SK-N-SH treated with all-trans-retinoic acid at 6 μM for 48 hours (cell line): Measurements from ENCODE around the gene ARHGAP4.

Experiments used
- BACH2 ChIP-seq: fragments of 250-450 bp; sonication (Bioruptor Pico); IDR thresholded peaks from 2 replicates; pipeline ENCODE4 v1.9.0; 2021; ENCODE audit warnings: mild to moderate bottlenecking, borderline replicate concordance
- PATZ1 ChIP-seq: fragments of 250-450 bp; sonication (Bioruptor Pico); IDR thresholded peaks from 2 replicates; pipeline ENCODE4 v1.8.0; 2020; ENCODE audit warnings: mild to moderate bottlenecking, moderate library complexity, borderline replicate concordance
- POU6F1 ChIP-seq: fragments of 250-450 bp; sonication (Bioruptor Pico); IDR thresholded peaks from 2 replicates; pipeline ENCODE4 v1.8.0; 2021; ENCODE audit warnings: low read depth, mild to moderate bottlenecking, moderate library complexity, borderline replicate concordance
- SNAI2 ChIP-seq: fragments of 250-450 bp; sonication (Bioruptor Pico); IDR thresholded peaks from 2 replicates; pipeline ENCODE4 v1.5.0; 2020; ENCODE audit warnings: mild to moderate bottlenecking, moderate library complexity
- TSHZ2 ChIP-seq: fragments of 250-450 bp; sonication (Bioruptor Pico); IDR thresholded peaks from 2 replicates; pipeline ENCODE4 v1.5.0; 2020; ENCODE audit warnings: mild to moderate bottlenecking, moderate library complexity
- ZC3H10 ChIP-seq: fragments of 250-450 bp; sonication (Bioruptor Pico); IDR thresholded peaks from 2 replicates; pipeline ENCODE4 v1.5.1; 2021; ENCODE audit warnings: mild to moderate bottlenecking, moderate library complexity
- ZFP30 ChIP-seq: fragments of 450-650 bp; formaldehyde crosslinking; IDR thresholded peaks from 2 replicates; pipeline ENCODE4 v1.5.0; 2022; ENCODE audit warnings: mild to moderate bottlenecking, moderate library complexity
- ZNF70 ChIP-seq: fragments of 450-650 bp; formaldehyde crosslinking; IDR thresholded peaks from 2 replicates; pipeline ENCODE4 v1.5.0; 2020; ENCODE audit warnings: mild to moderate bottlenecking, moderate library complexity
- TF ChIP-seq, protein P1 (sequence below): fragments of 250-450 bp; sonication (Bioruptor Pico); IDR thresholded peaks from 2 replicates; pipeline ENCODE4 v1.5.1; 2021; ENCODE audit warnings: mild to moderate bottlenecking, moderate library complexity

- no peak for TF ChIP-seq SNAI2 (CRISPR knock-in tag)
- no peak for TF ChIP-seq BACH2 (CRISPR knock-in tag)
- no peak for TF ChIP-seq POU6F1
- TF ChIP-seq PATZ1 (CRISPR knock-in tag) = no peak
- no peak for TF ChIP-seq TSHZ2 (CRISPR knock-in tag)
- TF ChIP-seq, protein P1, sequence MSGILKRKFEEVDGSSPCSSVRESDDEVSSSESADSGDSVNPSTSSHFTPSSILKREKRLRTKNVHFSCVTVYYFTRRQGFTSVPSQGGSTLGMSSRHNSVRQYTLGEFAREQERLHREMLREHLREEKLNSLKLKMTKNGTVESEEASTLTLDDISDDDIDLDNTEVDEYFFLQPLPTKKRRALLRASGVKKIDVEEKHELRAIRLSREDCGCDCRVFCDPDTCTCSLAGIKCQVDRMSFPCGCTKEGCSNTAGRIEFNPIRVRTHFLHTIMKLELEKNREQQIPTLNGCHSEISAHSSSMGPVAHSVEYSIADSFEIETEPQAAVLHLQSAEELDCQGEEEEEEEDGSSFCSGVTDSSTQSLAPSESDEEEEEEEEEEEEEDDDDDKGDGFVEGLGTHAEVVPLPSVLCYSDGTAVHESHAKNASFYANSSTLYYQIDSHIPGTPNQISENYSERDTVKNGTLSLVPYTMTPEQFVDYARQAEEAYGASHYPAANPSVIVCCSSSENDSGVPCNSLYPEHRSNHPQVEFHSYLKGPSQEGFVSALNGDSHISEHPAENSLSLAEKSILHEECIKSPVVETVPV (CRISPR knock-in tag) = no peak
- TF ChIP-seq ZNF70 (CRISPR knock-in tag) = no peak
- TF ChIP-seq ZC3H10 (CRISPR knock-in tag) = no peak
- TF ChIP-seq ZFP30 (CRISPR knock-in tag) = no peak
These were observed 12.2 kb upstream of the ARHGAP4 start for GRCh38 chrX:153938226-153938786.
